ENCODE data around the gene KMT2D. TPM values are rescaled to one million over a fixed set of nuclear protein-coding genes. Genes with fewer than 3 reads are reported as not detected.

Gene KMT2D
- total and polyA plus RNA-seq, 8 donors: 3.2 to 220 (median 82.3) TPM

GRCh38 chr12:49026101-49026500 lies 34.5 kb downstream of the KMT2D start:
- H3K36me3 ChIP-seq: peaks cover 76 to 100% (median 97%) of the 10 kb centered on the region in 4 donors
- no peak overlapping the region for H3K27ac ChIP-seq
- H3K4me3 ChIP-seq: no peak overlapping the region
- intact Hi-C loops (cut with DNase I; ENCODE audit: low total_unique reads): no loop called here
- H3K4me1 ChIP-seq: no peaks in the 10 kb centered on the region
- no peaks in the 10 kb centered on the region for H3K27me3 ChIP-seq
- no peak for TF ChIP-seq POLR2AphosphoS5 (IDR thresholded peaks at IDR 0.05)
- TF ChIP-seq EP300 (IDR thresholded peaks at IDR 0.05): no peak
- no peak for TF ChIP-seq CTCF (IDR thresholded peaks at IDR 0.05)
- TF ChIP-seq POLR2A (IDR thresholded peaks at IDR 0.05): no peak
- no peak for DNase-seq
- no peaks in the 10 kb centered on the region for H3K9me3 ChIP-seq
- 94 to 95% (median 95%) methylated on average over 21 of the region's 21 CpGs for WGBS, 5 donors

- TF ChIP-seq CTCF (IDR thresholded peaks at IDR 0.05) (no peak), POLR2AphosphoS5 (IDR thresholded peaks at IDR 0.05) (no peak)
- 79 to 92% (median 90%) methylated on average over 4 of the region's 4 CpGs for WGBS, 5 donors
- no peaks in the 10 kb centered on the region for H3K9me3 ChIP-seq
- H3K27me3 ChIP-seq: no peaks in the 10 kb centered on the region
- H3K4me3 ChIP-seq: no peak overlapping the region
- H3K27ac ChIP-seq: no peak overlapping the region
- DNase-seq: no peak
- peaks cover 0 to 2% (median 0%) of the 10 kb centered on the region in 4 donors for H3K4me1 ChIP-seq
- intact Hi-C loops (cut with DNase I; ENCODE audit: low total_unique reads): no loop called here
- H3K36me3 ChIP-seq: peaks cover 80 to 100% (median 97%) of the 10 kb centered on the region in 4 donors
These were observed 35.1 kb downstream of the KMT2D start for GRCh38 chr12:49025463-49025862.

GRCh38 chr12:49024543-49024942 lies 36.1 kb downstream of the KMT2D start:
- Histone ChIP-seq H3K9me3 (no peaks in the 10 kb centered on the region), H3K4me3 (no peak overlapping the region), H3K27ac (no peak overlapping the region), H3K36me3 (peaks cover 80 to 91% (median 89%) of the 10 kb centered on the region in 4 donors), H3K27me3 (no peaks in the 10 kb centered on the region), H3K4me1 (peaks cover 0 to 11% (median 5%) of the 10 kb centered on the region in 4 donors)
- WGBS, 5 donors: 89 to 93% (median 90%) methylated on average over 12 of the region's 12 CpGs
- DNase-seq: no peak
- intact Hi-C loops (cut with DNase I; ENCODE audit: low total_unique reads): no loop called here
- TF ChIP-seq CTCF (IDR thresholded peaks at IDR 0.05) (no peak), EP300 (IDR thresholded peaks at IDR 0.05) (no peak), POLR2AphosphoS5 (IDR thresholded peaks at IDR 0.05) (no peak), POLR2A (IDR thresholded peaks at IDR 0.05) (no peak)

GRCh38 chr12:49023812-49024211 lies 36.8 kb downstream of the KMT2D start:
- 77 to 95% (median 93%) methylated on average over 2 of the region's 2 CpGs for WGBS, 5 donors
- peaks cover 75 to 84% (median 83%) of the 10 kb centered on the region in 4 donors for H3K36me3 ChIP-seq

More at GRCh38 chr12:49023812-49024211, 36.8 kb downstream of the KMT2D start:
- Histone ChIP-seq H3K4me1 (peaks cover 0 to 17% (median 10%) of the 10 kb centered on the region in 4 donors), H3K27ac (no peak overlapping the region), H3K4me3 (no peak overlapping the region), H3K27me3 (no peaks in the 10 kb centered on the region), H3K9me3 (no peaks in the 10 kb centered on the region)
- DNase-seq: no peak
- TF ChIP-seq CTCF (IDR thresholded peaks at IDR 0.05): no peak
- TF ChIP-seq POLR2A (IDR thresholded peaks at IDR 0.05): no peak
- TF ChIP-seq EP300 (IDR thresholded peaks at IDR 0.05): no peak
- TF ChIP-seq POLR2AphosphoS5 (IDR thresholded peaks at IDR 0.05): no peak
- intact Hi-C loops (cut with DNase I; ENCODE audit: low total_unique reads): no loop called here
